Suprapubic skin (tissue), 4 donors: ENCODE measurements around the gene OR51V1.

Experiments used
- EP300 ChIP-seq: sonication (generic); formaldehyde crosslinking; IDR thresholded peaks from one replicate; pipeline ENCODE4 v1.6.1; 2017; ENCODE audit warnings: antibody characterized with exemption
- POLR2A ChIP-seq, 2 donors: fragments of 450-650 bp; IDR thresholded peaks; one replicate each; pipeline ENCODE4 v1.6.1; 2017; ENCODE audit warnings: antibody characterized with exemption in 2 of 2, mild to moderate bottlenecking in 2 of 2, moderate library complexity in 2 of 2
- POLR2AphosphoS5 ChIP-seq, 3 donors: sonication (generic); formaldehyde crosslinking; IDR thresholded peaks; one replicate each; pipeline ENCODE4 v1.6.1; 2017; ENCODE audit warnings: antibody characterized with exemption in 3 of 3
- TF ChIP-seq, protein P1 (sequence below), 2 donors: fragments of 200-600 bp in 1 of 2; fragments of 450-650 bp in 1 of 2; sonication (generic) in 1 of 2; IDR thresholded peaks; one replicate each; pipeline ENCODE4 v1.5.1; 2016 to 2019; ENCODE audit warnings: antibody characterized with exemption in 2 of 2, mild to moderate bottlenecking in 1 of 2, moderate library complexity in 1 of 2

DNA sequence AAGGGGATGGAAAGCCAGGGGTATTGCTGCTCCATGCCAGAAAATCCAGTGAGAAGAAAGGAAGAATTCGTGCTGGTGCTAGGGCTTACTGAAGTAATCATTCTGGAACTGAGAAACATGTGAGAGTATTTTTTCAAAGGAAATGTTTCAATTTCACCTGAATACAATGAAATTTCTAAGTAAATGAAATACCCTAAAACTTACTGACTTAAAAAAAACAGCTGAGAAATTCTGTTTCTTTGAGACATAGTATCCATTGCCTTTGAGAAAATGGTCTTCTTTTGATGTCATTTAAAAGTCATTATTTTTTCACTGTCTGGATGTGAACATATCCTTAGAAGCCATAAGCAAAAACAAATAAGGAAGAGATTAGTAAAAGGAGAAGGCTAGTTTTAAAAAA lies at the start of gene OR51V1:
- no peak for TF ChIP-seq POLR2AphosphoS5 (IDR thresholded peaks at IDR 0.05)
- TF ChIP-seq POLR2A (IDR thresholded peaks at IDR 0.05): no peak
- TF ChIP-seq, protein P1, sequence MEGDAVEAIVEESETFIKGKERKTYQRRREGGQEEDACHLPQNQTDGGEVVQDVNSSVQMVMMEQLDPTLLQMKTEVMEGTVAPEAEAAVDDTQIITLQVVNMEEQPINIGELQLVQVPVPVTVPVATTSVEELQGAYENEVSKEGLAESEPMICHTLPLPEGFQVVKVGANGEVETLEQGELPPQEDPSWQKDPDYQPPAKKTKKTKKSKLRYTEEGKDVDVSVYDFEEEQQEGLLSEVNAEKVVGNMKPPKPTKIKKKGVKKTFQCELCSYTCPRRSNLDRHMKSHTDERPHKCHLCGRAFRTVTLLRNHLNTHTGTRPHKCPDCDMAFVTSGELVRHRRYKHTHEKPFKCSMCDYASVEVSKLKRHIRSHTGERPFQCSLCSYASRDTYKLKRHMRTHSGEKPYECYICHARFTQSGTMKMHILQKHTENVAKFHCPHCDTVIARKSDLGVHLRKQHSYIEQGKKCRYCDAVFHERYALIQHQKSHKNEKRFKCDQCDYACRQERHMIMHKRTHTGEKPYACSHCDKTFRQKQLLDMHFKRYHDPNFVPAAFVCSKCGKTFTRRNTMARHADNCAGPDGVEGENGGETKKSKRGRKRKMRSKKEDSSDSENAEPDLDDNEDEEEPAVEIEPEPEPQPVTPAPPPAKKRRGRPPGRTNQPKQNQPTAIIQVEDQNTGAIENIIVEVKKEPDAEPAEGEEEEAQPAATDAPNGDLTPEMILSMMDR (IDR thresholded peaks at IDR 0.05): no peak
- TF ChIP-seq EP300: no peak
